Colonic mucosa (tissue), 4 donors: Measurements from ENCODE around the gene PALB2. TPM values are rescaled to one million over a fixed set of nuclear protein-coding genes. Genes with fewer than 3 reads are reported as not detected.

Experiments
- DNase-seq: peaks from one replicate; pipeline ENCODE4 v3.0.0-alpha.2; 2020
- H3K27ac ChIP-seq: fragments of 200-600 bp; one replicate; pipeline ENCODE4 v1.8.0; 2021
- H3K27me3 ChIP-seq: fragments of 200-600 bp; one replicate; pipeline ENCODE4 v1.8.0; 2021
- H3K36me3 ChIP-seq: fragments of 200-600 bp; one replicate; pipeline ENCODE4 v1.8.0; 2021
- H3K4me1 ChIP-seq: fragments of 200-600 bp; one replicate; pipeline ENCODE4 v1.8.0; 2021; ENCODE audit warnings: mild to moderate bottlenecking
- H3K4me3 ChIP-seq: fragments of 200-600 bp; one replicate; pipeline ENCODE4 v1.8.0; 2021
- H3K9ac ChIP-seq, 2 donors: one replicate each; pipeline ENCODE4 v1.7.0; 2013; ENCODE audit warnings: control low read depth in 2 of 2, low read depth in 2 of 2, low read length in 2 of 2
- H3K9me3 ChIP-seq: fragments of 200-600 bp; one replicate; pipeline ENCODE4 v1.8.0; 2021
- CTCF ChIP-seq: fragments of 200-600 bp; IDR thresholded peaks from one replicate; pipeline ENCODE4 v1.8.0; 2022; ENCODE audit warnings: antibody characterized with exemption, mild to moderate bottlenecking
- intact Hi-C: fragments of 100-400 bp; cut with DNase I; formaldehyde crosslinking; loops from one replicate; pipeline ENCODE4 v1.14.1; 2022
- total RNA-seq, 2 donors: library from RNA; stranded (reverse); fragmentation: NEBNext Ultra II Directional in 1 of 2; extraction: Animal tissue kit (Norgen Biotek cat#: 25700) in 1 of 2; gene quantifications; one replicate each; pipeline ENCODE4 v1.2.1, GENCODE V29; 2021
- donor health status: healthy.
- donor health status: DM: no; HTN: no; CAD: no.
- donor health status: DM: no; HTN: no; CAD: no.

Gene PALB2
- total RNA-seq, 2 donors from 2014 or later: 8.2 to 13.3 TPM

GRCh38 chr16:23577493-23577892, 63.6 kb downstream of the PALB2 start:
- no peak for DNase-seq
- Histone ChIP-seq H3K27ac (no peak overlapping the region), H3K9ac (no peak overlapping the region), H3K36me3 (no peaks in the 10 kb centered on the region), H3K9me3 (no peaks in the 10 kb centered on the region), H3K27me3 (no peaks in the 10 kb centered on the region), H3K4me3 (no peak overlapping the region), H3K4me1 (no peaks in the 10 kb centered on the region)
- intact Hi-C loops: no loop called here
- TF ChIP-seq CTCF: no peak

GRCh38 chr16:23575834-23576233, 65.3 kb downstream of the PALB2 start:
- no peaks in the 10 kb centered on the region for H3K4me1 ChIP-seq
- no peak overlapping the region for H3K27ac ChIP-seq
- H3K27me3 ChIP-seq: no peaks in the 10 kb centered on the region
- H3K9me3 ChIP-seq: no peaks in the 10 kb centered on the region
- no peak for DNase-seq
- H3K36me3 ChIP-seq: no peaks in the 10 kb centered on the region
- intact Hi-C loops: no loop called here
- TF ChIP-seq CTCF: no peak
- no peak overlapping the region for H3K9ac ChIP-seq
- H3K4me3 ChIP-seq: no peak overlapping the region

- Histone ChIP-seq H3K4me1 (no peaks in the 10 kb centered on the region), H3K9me3 (no peaks in the 10 kb centered on the region), H3K9ac (no peak overlapping the region), H3K4me3 (no peak overlapping the region), H3K27ac (no peak overlapping the region), H3K36me3 (peaks cover 5% of the 10 kb centered on the region), H3K27me3 (no peaks in the 10 kb centered on the region)
- DNase-seq: no peak
- intact Hi-C loops: no loop called here
- TF ChIP-seq CTCF: no peak
Measured at GRCh38 chr16:23573817-23574216, 67.3 kb downstream of the PALB2 start.

- no peaks in the 10 kb centered on the region for H3K27me3 ChIP-seq
- H3K9me3 ChIP-seq: no peaks in the 10 kb centered on the region
- H3K9ac ChIP-seq: no peak overlapping the region
- no peak overlapping the region for H3K27ac ChIP-seq
- no peak overlapping the region for H3K4me3 ChIP-seq
- DNase-seq: no peak
- intact Hi-C loops: no loop called here
- peaks cover 6% of the 10 kb centered on the region for H3K36me3 ChIP-seq
- H3K4me1 ChIP-seq: no peaks in the 10 kb centered on the region
- no peak for TF ChIP-seq CTCF
Measured at GRCh38 chr16:23572394-23572793, 68.7 kb downstream of the PALB2 start.

- Histone ChIP-seq H3K27me3 (no peaks in the 10 kb centered on the region), H3K9ac (no peak overlapping the region), H3K27ac (no peak overlapping the region), H3K4me1 (no peaks in the 10 kb centered on the region), H3K4me3 (no peak overlapping the region), H3K36me3 (peaks cover 6% of the 10 kb centered on the region), H3K9me3 (no peaks in the 10 kb centered on the region)
- intact Hi-C loops: no loop called here
- TF ChIP-seq CTCF: no peak
- no peak for DNase-seq
Measured at GRCh38 chr16:23571895-23572294, 69.2 kb downstream of the PALB2 start.
